Measurements from ENCODE around the gene MAN2A1. TPM values are rescaled to one million over a fixed set of nuclear protein-coding genes. Genes with fewer than 3 reads are reported as not detected.

Gene MAN2A1
- total RNA-seq, 1 experiment from 2014 or later: 35.4 TPM

DNA sequence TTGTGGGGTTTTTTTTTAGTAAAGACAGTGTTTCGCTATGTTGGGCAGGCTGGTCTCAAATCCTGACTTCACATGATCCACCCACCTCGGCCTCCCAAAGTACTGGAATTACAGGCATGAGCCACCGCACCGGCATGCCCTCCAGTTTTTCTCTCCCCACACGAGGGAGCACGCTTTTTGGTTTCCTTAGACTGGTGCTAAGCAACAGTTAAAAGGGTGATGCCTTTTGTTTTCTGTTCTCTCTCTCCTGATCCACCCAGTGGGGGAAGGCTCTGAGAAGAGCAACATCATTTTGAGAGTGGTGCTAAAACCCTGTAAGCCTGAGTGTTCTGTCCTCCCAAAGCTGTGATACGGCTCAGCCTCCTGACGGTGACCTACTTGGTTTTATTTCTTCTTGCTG lies 146.6 kb downstream of the MAN2A1 start:
- Histone ChIP-seq H3K79me2 (ENCODE audit: insufficient read depth, low read length) (no peaks in the 10 kb centered on the region), H4K20me1 (ENCODE audit: insufficient read depth) (no peaks in the 10 kb centered on the region; the same call in 1 of the 2 replicates), H3K9ac (ENCODE audit: low read length) (no peak overlapping the region), H2AFZ (ENCODE audit: low read depth, low read length, poor library complexity, severe bottlenecking) (no peak overlapping the region), H3K4me3 (replicated peaks in 1 of 2; ENCODE audit: low read depth in 1 of 2, low read length in 2 of 2) (no peak overlapping the region), H3K27ac (ENCODE audit: low read depth, low read length) (no peak overlapping the region), H3K4me1 (ENCODE audit: control insufficient read depth in 1 of 2, insufficient read depth in 2 of 2, low read length in 2 of 2) (0 out of 4 replicates have a peak, but pooled peaks cover 0 to under 1% of the 10 kb centered on the region in 2 experiments), H3K27me3 (ENCODE audit: insufficient read depth, low read length) (no peaks in the 10 kb centered on the region), H3K36me3 (ENCODE audit: control insufficient read depth in 1 of 2, insufficient read depth in 2 of 2, low read length in 2 of 2) (no peaks in the 10 kb centered on the region; a peak in 2 of 4 replicates), H3K9me2 (ENCODE audit: insufficient read depth) (no peaks in the 10 kb centered on the region), H3K9me3 (ENCODE audit: control insufficient read depth in 1 of 2, insufficient read depth in 1 of 2, low read depth in 1 of 2, low read length in 2 of 2) (no peaks in the 10 kb centered on the region), H3K4me2 (ENCODE audit: low read length) (no peak overlapping the region)
- ChIA-PET POLR2A (no interaction called here), RAD21 (ENCODE audit: low non-redundant PET in 1 of 2, low total read pairs in 2 of 2, uncharacterized antibody in 2 of 2, unreplicated experiment in 2 of 2) (no interaction called here), CTCF (no interaction called here)
- DNase-seq (ENCODE audit: low read depth, low spot score): no peak
- BruUV-seq (replicated peaks): no TSS peak
- TF ChIP-seq, protein P1, sequence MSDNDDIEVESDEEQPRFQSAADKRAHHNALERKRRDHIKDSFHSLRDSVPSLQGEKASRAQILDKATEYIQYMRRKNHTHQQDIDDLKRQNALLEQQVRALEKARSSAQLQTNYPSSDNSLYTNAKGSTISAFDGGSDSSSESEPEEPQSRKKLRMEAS (IDR thresholded peaks at IDR 0.05): no peak
- no peak for TF ChIP-seq RAD21 (IDR thresholded peaks at IDR 0.05; ENCODE audit: low read depth)
- ATAC-seq: no peak
- intact Hi-C loops (cut with micrococcal nuclease): no loop called here

DNA sequence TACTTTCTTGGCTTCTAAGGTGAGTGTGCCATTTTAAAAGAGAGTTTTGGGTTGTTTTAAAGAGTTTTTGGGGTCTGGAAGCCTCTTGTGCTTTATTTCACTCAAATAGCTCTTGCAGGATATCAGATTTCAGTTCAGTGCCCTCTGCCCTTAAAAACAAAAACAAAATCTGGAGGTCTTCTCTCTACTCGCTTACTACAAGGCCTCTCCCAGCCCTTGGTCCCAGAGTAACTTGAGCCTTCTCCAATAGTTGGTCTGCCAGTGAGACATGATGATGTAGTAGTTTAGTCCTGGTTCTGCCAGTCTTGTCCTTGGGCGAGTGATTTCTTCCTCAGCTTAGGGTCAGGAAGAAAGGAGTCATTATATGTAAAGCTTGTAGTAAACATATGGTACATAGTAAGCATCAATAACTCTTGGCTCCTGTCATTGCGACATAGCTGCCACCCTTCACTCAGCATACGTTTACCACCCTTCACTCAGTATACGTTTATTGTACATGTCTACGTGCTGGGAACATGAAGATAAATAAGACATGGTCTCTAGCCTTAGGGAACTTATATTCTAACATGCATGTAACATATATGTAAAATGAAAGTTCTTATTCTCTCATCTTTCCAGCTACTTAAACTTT lies 147.6 kb downstream of the MAN2A1 start:
- H3K79me2 ChIP-seq (ENCODE audit: insufficient read depth, low read length): no peaks in the 10 kb centered on the region
- H3K4me2 ChIP-seq (ENCODE audit: low read length): no peak overlapping the region
- no peak overlapping the region for H3K9ac ChIP-seq (ENCODE audit: low read length)
- BruUV-seq (replicated peaks): no TSS peak
- TF ChIP-seq FOSL1 (IDR thresholded peaks at IDR 0.05; ENCODE audit: low read depth) (no peak), RAD21 (IDR thresholded peaks at IDR 0.05; ENCODE audit: low read depth) (no peak), ELF1 (IDR thresholded peaks at IDR 0.05; ENCODE audit: borderline replicate concordance, low read depth) (no peak), CEBPB (IDR thresholded peaks at IDR 0.05; ENCODE audit: low read depth) (no peak), EZH2 (IDR thresholded peaks at IDR 0.05) (no peak), ZNF274 (IDR thresholded peaks at IDR 0.05; ENCODE audit: low read depth, low read length) (no peak), ZFX (IDR thresholded peaks at IDR 0.05) (no peak), CBX3 (IDR thresholded peaks at IDR 0.05; ENCODE audit: low read depth) (no peak), POLR2A (IDR thresholded peaks at IDR 0.05; ENCODE audit: borderline replicate concordance, extremely low read depth, insufficient read depth, insufficient read length) (no peak)
- TF ChIP-seq, protein P1 (IDR thresholded peaks at IDR 0.05): no peak
- TF ChIP-seq, protein P2, sequence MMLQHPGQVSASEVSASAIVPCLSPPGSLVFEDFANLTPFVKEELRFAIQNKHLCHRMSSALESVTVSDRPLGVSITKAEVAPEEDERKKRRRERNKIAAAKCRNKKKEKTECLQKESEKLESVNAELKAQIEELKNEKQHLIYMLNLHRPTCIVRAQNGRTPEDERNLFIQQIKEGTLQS (IDR thresholded peaks at IDR 0.05): no peak
- no peaks in the 10 kb centered on the region for H4K20me1 ChIP-seq (ENCODE audit: insufficient read depth)
- no peaks in the 10 kb centered on the region for H3K4me1 ChIP-seq (ENCODE audit: control insufficient read depth in 1 of 2, insufficient read depth in 2 of 2, low read length in 2 of 2)
- POLR2A ChIA-PET: no interaction called here
- no peak for DNase-seq (ENCODE audit: low read depth, low spot score)
- no peaks in the 10 kb centered on the region; a peak in 2 of 4 replicates for H3K36me3 ChIP-seq (ENCODE audit: control insufficient read depth in 1 of 2, insufficient read depth in 2 of 2, low read length in 2 of 2)
- H3K4me3 ChIP-seq (replicated peaks in 1 of 2; ENCODE audit: low read depth in 1 of 2, low read length in 2 of 2): no peak overlapping the region
- H3K27ac ChIP-seq (ENCODE audit: low read depth, low read length): no peak overlapping the region
- CTCF ChIA-PET: no interaction called here
- ATAC-seq: no peak
- no peak overlapping the region for H2AFZ ChIP-seq (ENCODE audit: low read depth, low read length, poor library complexity, severe bottlenecking)
- no peaks in the 10 kb centered on the region for H3K9me2 ChIP-seq (ENCODE audit: insufficient read depth)
- H3K9me3 ChIP-seq (ENCODE audit: control insufficient read depth in 1 of 2, insufficient read depth in 1 of 2, low read depth in 1 of 2, low read length in 2 of 2): no peaks in the 10 kb centered on the region
- H3K27me3 ChIP-seq (ENCODE audit: insufficient read depth, low read length): no peaks in the 10 kb centered on the region
- RAD21 ChIA-PET (ENCODE audit: low non-redundant PET in 1 of 2, low total read pairs in 2 of 2, uncharacterized antibody in 2 of 2, unreplicated experiment in 2 of 2): no interaction called here
- intact Hi-C loops (cut with micrococcal nuclease): no loop called here

Measured in HCT116 (cell line).